SK-N-SH (cell line): ENCODE measurements around the gene PIEZO2. TPM values are rescaled to one million over a fixed set of nuclear protein-coding genes. Genes with fewer than 3 reads are reported as not detected.

Experiments used
- CTCF ChIA-PET: fragments of 300-600, 350-600 bp; formaldehyde crosslinking; extraction: SDS; loops from one replicate; lab custom pipeline; 2021; lab: Yijun Ruan, JAX
- POLR2A ChIA-PET: fragments of 350-600 bp; sonication (Branson Sonifier 250); formaldehyde crosslinking; extraction: SDS; loops from one replicate; lab custom pipeline; 2020; ENCODE audit warnings: antibody characterized with exemption, inconsistent platforms; lab: Yijun Ruan, JAX
- DNase-seq: peaks from one replicate; pipeline ENCODE4 v3.0.0; 2012
- H2AFZ ChIP-seq: fragments of 200-600 bp; sonication (generic); 2 replicates; pipeline ENCODE4 v1.8.1; 2016; ENCODE audit warnings: antibody characterized with exemption, mild to moderate bottlenecking, low read depth
- H3F3A ChIP-seq: fragments of 200-600 bp; sonication (generic); replicated peaks from 2 replicates; pipeline ENCODE3; 2016; ENCODE audit warnings: antibody characterized with exemption, mild to moderate bottlenecking; ENCODE audit not compliant: insufficient read depth
- H3K27ac ChIP-seq, 2 experiments: fragments of 200-500 bp in 1 of 2; fragments of 200-600 bp in 1 of 2; sonication (Bioruptor generic) in 1 of 2; sonication (generic), shearing (Covaris generic) in 1 of 2; 2 replicates each; pipeline versions ENCODE4 v1.5.1 to v1.6.1; 2014 to 2016; ENCODE audit warnings: low read depth in 2 of 2, inconsistent platforms in 1 of 2, low read length in 1 of 2, mild to moderate bottlenecking in 1 of 2, mixed read lengths in 1 of 2
- H3K27me3 ChIP-seq: fragments of 200-600 bp; sonication (generic), shearing (Covaris generic); 2 replicates; pipeline ENCODE4 v1.6.1; 2016; ENCODE audit warnings: mixed run types; ENCODE audit not compliant: insufficient read depth
- H3K36me3 ChIP-seq, 2 experiments: fragments of 200-500 bp in 1 of 2; fragments of 200-600 bp in 1 of 2; sonication (Bioruptor generic) in 1 of 2; sonication (generic) in 1 of 2; replicated peaks in 1 of 2; 2 replicates each; pipeline versions ENCODE3 to v1.5.1; 2014 to 2016; ENCODE audit warnings: low read length in 1 of 2, mild to moderate bottlenecking in 1 of 2; ENCODE audit not compliant: insufficient read depth in 2 of 2, control insufficient read depth in 1 of 2
- H3K4me1 ChIP-seq, 2 experiments: fragments of 200-500 bp in 1 of 2; fragments of 200-600 bp in 1 of 2; sonication (Bioruptor generic) in 1 of 2; sonication (generic), shearing (Covaris generic) in 1 of 2; 2 replicates each; pipeline versions ENCODE4 v1.5.1 to v1.6.1; 2014 to 2016; ENCODE audit warnings: low read depth in 1 of 2, low read length in 1 of 2, mixed run types in 1 of 2; ENCODE audit not compliant: insufficient read depth in 2 of 2, control insufficient read depth in 1 of 2
- H3K4me2 ChIP-seq: fragments of 200-600 bp; sonication (generic), shearing (Covaris generic); 2 replicates; pipeline ENCODE4 v1.6.1; 2017; ENCODE audit warnings: mixed run types
- H3K4me3 ChIP-seq, 2 experiments: fragments of 200-500 bp in 1 of 2; fragments of 200-600 bp in 1 of 2; sonication (Bioruptor generic) in 1 of 2; sonication (generic), shearing (Covaris generic) in 1 of 2; 2 replicates each; pipeline versions ENCODE4 v1.5.1 to v1.8.1; 2014 to 2016; ENCODE audit warnings: low read depth in 2 of 2, inconsistent platforms in 1 of 2, low read length in 1 of 2, mild to moderate bottlenecking in 1 of 2, mixed read lengths in 1 of 2, moderate library complexity in 1 of 2
- H3K79me2 ChIP-seq: fragments of 200-600 bp; sonication (generic); 2 replicates; pipeline ENCODE4 v1.8.1; 2017; ENCODE audit warnings: mild to moderate bottlenecking; ENCODE audit not compliant: insufficient read depth
- H3K9ac ChIP-seq: fragments of 200-600 bp; sonication (generic); 2 replicates; pipeline ENCODE4 v1.6.1; 2017; ENCODE audit warnings: mixed run types
- H3K9me2 ChIP-seq: fragments of 200-600 bp; sonication (generic); 2 replicates; pipeline ENCODE4 v1.6.1; 2017; ENCODE audit warnings: mixed run types
- H3K9me3 ChIP-seq: fragments of 200-600 bp; sonication (generic); 2 replicates; pipeline ENCODE4 v1.6.1; 2017; ENCODE audit warnings: mixed run types, mild to moderate bottlenecking, moderate library complexity
- H4K20me1 ChIP-seq: fragments of 200-600 bp; sonication (generic); 2 replicates; pipeline ENCODE4 v1.6.1; 2017; ENCODE audit warnings: mild to moderate bottlenecking, mixed run types; ENCODE audit not compliant: insufficient read depth
- CTCF ChIP-seq: fragments of 200-600 bp; sonication (generic); IDR thresholded peaks from 2 replicates; pipeline ENCODE4 v1.6.1; 2017; ENCODE audit warnings: antibody characterized with exemption, mild to moderate bottlenecking, moderate library complexity
- FOXJ3 ChIP-seq: sonication (generic); formaldehyde crosslinking; IDR thresholded peaks from 2 replicates; pipeline ENCODE4 v1.5.1; 2020; ENCODE audit warnings: mild to moderate bottlenecking, missing genetic modification reagents
- GABPA ChIP-seq: IDR thresholded peaks from 2 replicates; pipeline ENCODE4 v1.4.0; 2012; ENCODE audit warnings: low read depth, mild to moderate bottlenecking
- MXI1 ChIP-seq: IDR thresholded peaks from 2 replicates; pipeline ENCODE4 v1.6.1; 2012; ENCODE audit warnings: mild to moderate bottlenecking, low read depth, low read length, improper control_type of control experiment
- RAD21 ChIP-seq: IDR thresholded peaks from 2 replicates; pipeline ENCODE4 v1.6.1; 2012; ENCODE audit warnings: mild to moderate bottlenecking, low read length
- RCOR1 ChIP-seq: fragments of 150-350 bp; IDR thresholded peaks from 2 replicates; pipeline ENCODE4 v1.6.1; 2017; ENCODE audit warnings: antibody characterized with exemption, low read length
- SIN3A ChIP-seq: IDR thresholded peaks from 2 replicates; pipeline ENCODE4 v1.6.1; 2012; ENCODE audit warnings: low read depth, mild to moderate bottlenecking, low read length, moderate library complexity, borderline replicate concordance
- TAF1 ChIP-seq: IDR thresholded peaks from 2 replicates; pipeline ENCODE4 v1.6.1; 2012; ENCODE audit warnings: low read depth, mild to moderate bottlenecking, low read length, moderate library complexity, borderline replicate concordance
- TCF12 ChIP-seq: IDR thresholded peaks from 2 replicates; pipeline ENCODE4 v1.4.0; 2012
- YY1 ChIP-seq: IDR thresholded peaks from 2 replicates; pipeline ENCODE4 v1.4.0; 2012; ENCODE audit warnings: low read depth, mild to moderate bottlenecking
- ZBTB33 ChIP-seq: IDR thresholded peaks from 2 replicates; pipeline ENCODE4 v1.4.0; 2012; ENCODE audit warnings: low read depth, borderline replicate concordance
- WGBS: methylation state at CpG from one replicate; pipeline ENCODE4 v1.1.6; 2017; ENCODE audit warnings: low lambda C conversion rate; 5-methylcytosine and 5-hydroxymethylcytosine counted together
- polyA plus RNA-seq, 3 experiments: library from polyadenylated mRNA; depleted of rRNA; stranded (reverse); fragments of >200 nt; gene quantifications; 2 replicates each; pipeline ENCODE4 v1.2.3, GENCODE V29; 2012

PIEZO2 gene
- polyA plus RNA-seq, 1 of the 3 experiments (the other 2 are of a cell fraction) = not detected

GRCh38 chr18:11145413-11146191 lies 3.8 kb downstream of the PIEZO2 start:
- H3K27ac ChIP-seq = no peak overlapping the region
- no peaks in the 10 kb centered on the region for H3K36me3 ChIP-seq
- WGBS = 23% methylated on average over 4 of the region's 4 CpGs
- CTCF ChIA-PET = interaction anchor here (0.9 kb wide), 1 partner anchor 294 kb away, joined by 4 read pairs; no protein-coding TSS in a partner anchor
- no peak for TF ChIP-seq CTCF
- no peak for TF ChIP-seq ZBTB33
- TF ChIP-seq RCOR1 = no peak
- TF ChIP-seq RAD21 = no peak
- H3K4me2 ChIP-seq = no peak overlapping the region
- no peak overlapping the region for H3K9ac ChIP-seq
- no peak overlapping the region for H3K4me3 ChIP-seq
- DNase-seq = no peak
- H3K9me3 ChIP-seq = no peaks in the 10 kb centered on the region
- POLR2A ChIA-PET = no interaction called here
- peaks cover 56% of the 10 kb centered on the region for H3K27me3 ChIP-seq
- H3K4me1 ChIP-seq = no peaks in the 10 kb centered on the region
- H3K79me2 ChIP-seq = no peaks in the 10 kb centered on the region
- no peak overlapping the region for H2AFZ ChIP-seq
- H3F3A ChIP-seq = no peaks in the 10 kb centered on the region
- no peaks in the 10 kb centered on the region for H3K9me2 ChIP-seq
- no peaks in the 10 kb centered on the region for H4K20me1 ChIP-seq

- TF ChIP-seq FOXJ3 (CRISPR knock-in tag) = no peak
- no peak for TF ChIP-seq MXI1
- TF ChIP-seq TCF12 = no peak
- TF ChIP-seq GABPA = no peak
- no peak for TF ChIP-seq TAF1
- TF ChIP-seq SIN3A = no peak
- TF ChIP-seq YY1 = no peak
- H3K9ac ChIP-seq = no peak overlapping the region
- no peaks in the 10 kb centered on the region for H3F3A ChIP-seq
- H3K4me3 ChIP-seq = no peak overlapping the region
- H2AFZ ChIP-seq = no peak overlapping the region
- ChIA-PET POLR2A (no interaction called here), CTCF (interaction anchor here (0.6 kb wide), 1 partner anchor 227 kb away, joined by 3 read pairs; no protein-coding TSS in a partner anchor)
- peaks cover 8% of the 10 kb centered on the region; the same call in 1 of the 2 replicates for H3K27me3 ChIP-seq
- no peaks in the 10 kb centered on the region for H3K9me2 ChIP-seq
- no peaks in the 10 kb centered on the region for H3K9me3 ChIP-seq
- no peak for DNase-seq
- no peaks in the 10 kb centered on the region for H4K20me1 ChIP-seq
- no peaks in the 10 kb centered on the region for H3K4me1 ChIP-seq
- H3K36me3 ChIP-seq = no peaks in the 10 kb centered on the region
- WGBS = 7% methylated on average over 7 of the region's 7 CpGs
- no peak overlapping the region for H3K4me2 ChIP-seq
- no peak overlapping the region for H3K27ac ChIP-seq
- no peaks in the 10 kb centered on the region for H3K79me2 ChIP-seq
These were observed 12.0 kb downstream of the PIEZO2 start for GRCh38 chr18:11137400-11137799.
